PC-9 (cell line): ENCODE measurements around the gene HIVEP2. TPM values are rescaled to one million over a fixed set of nuclear protein-coding genes. Genes with fewer than 3 reads are reported as not detected.

ENCODE experiments used
- BruUV-seq: library from RNA; stranded (reverse); fragments of 400-500 nt; replicated peaks from 2 replicates; lab custom pipeline; 2021; lab: Mats Ljungman, UMichigan
- CTCF ChIA-PET: fragments of 300-600 bp; sonication (Branson Sonifier 250); formaldehyde crosslinking; loops from one replicate; lab custom pipeline; 2022; ENCODE audit warnings: antibody characterized with exemption; lab: Charles Lee
- POLR2A ChIA-PET: fragments of 300-600 bp; sonication (Branson Sonifier 250); formaldehyde crosslinking; loops from one replicate; lab custom pipeline; 2022; ENCODE audit warnings: antibody characterized with exemption; ENCODE audit not compliant: unreplicated experiment; lab: Charles Lee
- DNase-seq, 2 experiments: peaks; one replicate each; pipeline versions ENCODE4 v3.0.0 to v3.0.0-alpha.2; 2015 to 2022; ENCODE audit warnings: mixed read lengths in 1 of 2
- H2AFZ ChIP-seq: fragments of 200-600 bp; sonication (generic); 2 replicates; pipeline ENCODE4 v1.8.1; 2017; ENCODE audit warnings: antibody characterized with exemption
- H3F3A ChIP-seq: fragments of 200-600 bp; sonication (generic); 2 replicates; pipeline ENCODE4 v1.8.1; 2017; ENCODE audit warnings: antibody characterized with exemption, mild to moderate bottlenecking, low read depth; ENCODE audit not compliant: insufficient read depth
- H3K27ac ChIP-seq: fragments of 200-600 bp; sonication (generic); 2 replicates; pipeline ENCODE4 v1.6.1; 2016; ENCODE audit warnings: mixed run types
- H3K27me3 ChIP-seq: fragments of 200-600 bp; sonication (generic); 2 replicates; pipeline ENCODE4 v1.6.1; 2016; ENCODE audit warnings: low read depth, mixed run types; ENCODE audit not compliant: insufficient read depth
- H3K36me3 ChIP-seq: fragments of 200-600 bp; sonication (generic); 2 replicates; pipeline ENCODE4 v1.6.1; 2016; ENCODE audit warnings: low read depth, mixed run types
- H3K4me1 ChIP-seq: fragments of 200-600 bp; sonication (generic); replicated peaks from 2 replicates; pipeline ENCODE4 v1.6.1; 2016; ENCODE audit warnings: mixed run types; ENCODE audit not compliant: insufficient read depth
- H3K4me2 ChIP-seq: fragments of 200-600 bp; sonication (generic); 2 replicates; pipeline ENCODE4 v1.6.1; 2017; ENCODE audit warnings: mixed run types
- H3K4me3 ChIP-seq: fragments of 200-600 bp; sonication (generic); 2 replicates; pipeline ENCODE4 v1.6.1; 2016; ENCODE audit warnings: mixed run types
- H3K79me2 ChIP-seq: fragments of 200-600 bp; sonication (generic); 2 replicates; pipeline ENCODE4 v1.6.1; 2017; ENCODE audit warnings: low read depth, mixed run types
- H3K9me2 ChIP-seq: fragments of 200-600 bp; sonication (generic); 2 replicates; pipeline ENCODE4 v1.8.1; 2017; ENCODE audit warnings: mild to moderate bottlenecking; ENCODE audit not compliant: insufficient read depth
- H3K9me3 ChIP-seq: fragments of 200-600 bp; sonication (generic); 2 replicates; pipeline ENCODE4 v1.8.1; 2016; ENCODE audit warnings: low read depth; ENCODE audit not compliant: insufficient read depth
- H4K20me1 ChIP-seq: fragments of 200-600 bp; sonication (generic); 2 replicates; pipeline ENCODE4 v1.8.1; 2017; ENCODE audit not compliant: insufficient read depth
- CTCF ChIP-seq: fragments of 200-600 bp; sonication (generic); conservative IDR thresholded peaks from 2 replicates; pipeline ENCODE4 v1.6.1; 2017; ENCODE audit warnings: mixed run types, antibody characterized with exemption, mild to moderate bottlenecking, moderate library complexity
- EZH2 ChIP-seq: fragments of 200-600 bp; sonication (generic); IDR thresholded peaks from 2 replicates; pipeline ENCODE4 v1.8.0; 2017; ENCODE audit warnings: antibody characterized with exemption, low read depth
- intact Hi-C: fragments of 100-400 bp; cut with micrococcal nuclease; formaldehyde crosslinking; loops from one replicate; pipeline ENCODE4 v1.10.0; 2022; ENCODE audit not compliant: unreplicated experiment
- total RNA-seq: library from RNA; stranded (reverse); gene quantifications from 2 replicates; pipeline ENCODE4 v1.2.3, GENCODE V29; 2021

The HIVEP2 gene
- total RNA-seq, 1 experiment from 2014 or later: 10.3 TPM

- Histone ChIP-seq H4K20me1 (no peaks in the 10 kb centered on the region), H3K27me3 (no peaks in the 10 kb centered on the region), H3F3A (peaks cover 19% of the 10 kb centered on the region; the same call in 1 of the 2 replicates), H3K4me1 (peaks cover 46% of the 10 kb centered on the region), H3K27ac (peak overlapping the region; percentile 86), H3K79me2 (no peaks in the 10 kb centered on the region), H3K4me3 (no peak overlapping the region), H3K9me3 (no peaks in the 10 kb centered on the region), H3K36me3 (no peaks in the 10 kb centered on the region), H3K9me2 (no peaks in the 10 kb centered on the region), H3K4me2 (peak overlapping the region; percentile 32), H2AFZ (no peak overlapping the region)
- peak in 1 of 2 experiments; percentile 64 for DNase-seq
- no TSS peak for BruUV-seq
- no peak for TF ChIP-seq EZH2
- TF ChIP-seq CTCF: no peak
- ChIA-PET POLR2A (no interaction called here), CTCF (no interaction called here)
- intact Hi-C loops: no loop called here
These were observed 207.5 kb downstream of the HIVEP2 start for GRCh38 chr6:142737368-142738034.

GRCh38 chr6:142735204-142735603, 209.8 kb downstream of the HIVEP2 start:
- TF ChIP-seq CTCF (no peak), EZH2 (no peak)
- Histone ChIP-seq H3K79me2 (no peaks in the 10 kb centered on the region), H3F3A (peaks cover 19% of the 10 kb centered on the region; the same call in 1 of the 2 replicates), H3K27ac (peak overlapping the region; percentile 86), H3K4me3 (no peak overlapping the region), H3K9me3 (no peaks in the 10 kb centered on the region), H3K27me3 (no peaks in the 10 kb centered on the region), H2AFZ (no peak overlapping the region), H3K4me1 (peaks cover 46% of the 10 kb centered on the region), H3K36me3 (no peaks in the 10 kb centered on the region), H3K9me2 (no peaks in the 10 kb centered on the region), H3K4me2 (peak overlapping the region; percentile 62), H4K20me1 (no peaks in the 10 kb centered on the region)
- intact Hi-C loops: loop anchor here (1.0 kb wide), 1 partner anchor 21 kb away; no protein-coding TSS in a partner anchor
- POLR2A ChIA-PET: interaction anchor here (0.6 kb wide), 1 partner anchor 213 kb away, joined by 6 read pairs; no protein-coding TSS in a partner anchor
- no TSS peak for BruUV-seq
- peak in 1 of 2 experiments; percentile 95 for DNase-seq
- CTCF ChIA-PET: no interaction called here

- H3K4me2 ChIP-seq: no peak overlapping the region
- ChIA-PET CTCF (interaction anchor here (0.5 kb wide), 1 partner anchor 19 kb away, joined by 3 read pairs; no protein-coding TSS in a partner anchor), POLR2A (no interaction called here)
- DNase-seq: no peak
- H3K27ac ChIP-seq: no peak overlapping the region
- no peak for TF ChIP-seq CTCF
- no peak for TF ChIP-seq EZH2
- H3K4me3 ChIP-seq: no peak overlapping the region
- peaks cover 34% of the 10 kb centered on the region; the same call in 1 of the 2 replicates for H3F3A ChIP-seq
- H3K27me3 ChIP-seq: no peaks in the 10 kb centered on the region
- H3K4me1 ChIP-seq: peaks cover 57% of the 10 kb centered on the region
- no peak overlapping the region for H2AFZ ChIP-seq
- BruUV-seq: no TSS peak
- H3K9me3 ChIP-seq: no peaks in the 10 kb centered on the region
- no peaks in the 10 kb centered on the region for H4K20me1 ChIP-seq
- H3K36me3 ChIP-seq: no peaks in the 10 kb centered on the region
- H3K9me2 ChIP-seq: no peaks in the 10 kb centered on the region
- H3K79me2 ChIP-seq: no peaks in the 10 kb centered on the region
- intact Hi-C loops: no loop called here
These were observed 212.2 kb downstream of the HIVEP2 start for GRCh38 chr6:142732790-142733189.
